Ishikawa (cell line): ENCODE data around the gene ARRDC5.

Source experiments
- CEBPB ChIP-seq: IDR thresholded peaks from 2 replicates; pipeline ENCODE4 v1.6.1; 2012
- EGR1 ChIP-seq: IDR thresholded peaks from 2 replicates; pipeline ENCODE4 v1.6.1; 2012
- EP300 ChIP-seq: IDR thresholded peaks from 2 replicates; pipeline ENCODE4 v1.6.1; 2012; ENCODE audit warnings: borderline replicate concordance
- FOXM1 ChIP-seq: IDR thresholded peaks from 2 replicates; pipeline ENCODE4 v1.6.1; 2012; ENCODE audit warnings: low read depth, borderline replicate concordance
- RAD21 ChIP-seq: IDR thresholded peaks from 2 replicates; pipeline ENCODE4 v1.6.1; 2012; ENCODE audit warnings: low read depth
- TAF1 ChIP-seq: IDR thresholded peaks from 2 replicates; pipeline ENCODE4 v1.6.1; 2012; ENCODE audit warnings: low read depth, mild to moderate bottlenecking
- TEAD4 ChIP-seq: IDR thresholded peaks from 2 replicates; pipeline ENCODE4 v1.6.1; 2012
- YY1 ChIP-seq: IDR thresholded peaks from 2 replicates; pipeline ENCODE4 v1.6.1; 2012; ENCODE audit warnings: low read depth
- ZBTB7A ChIP-seq: IDR thresholded peaks from 2 replicates; pipeline ENCODE4 v1.6.1; 2012; ENCODE audit warnings: low read depth
- TF ChIP-seq, protein P1 (sequence below): IDR thresholded peaks from 2 replicates; pipeline ENCODE4 v1.6.1; 2012
- TF ChIP-seq, protein P2 (sequence below): IDR thresholded peaks from 2 replicates; pipeline ENCODE4 v1.6.1; 2012; ENCODE audit warnings: low read depth, mild to moderate bottlenecking

DNA sequence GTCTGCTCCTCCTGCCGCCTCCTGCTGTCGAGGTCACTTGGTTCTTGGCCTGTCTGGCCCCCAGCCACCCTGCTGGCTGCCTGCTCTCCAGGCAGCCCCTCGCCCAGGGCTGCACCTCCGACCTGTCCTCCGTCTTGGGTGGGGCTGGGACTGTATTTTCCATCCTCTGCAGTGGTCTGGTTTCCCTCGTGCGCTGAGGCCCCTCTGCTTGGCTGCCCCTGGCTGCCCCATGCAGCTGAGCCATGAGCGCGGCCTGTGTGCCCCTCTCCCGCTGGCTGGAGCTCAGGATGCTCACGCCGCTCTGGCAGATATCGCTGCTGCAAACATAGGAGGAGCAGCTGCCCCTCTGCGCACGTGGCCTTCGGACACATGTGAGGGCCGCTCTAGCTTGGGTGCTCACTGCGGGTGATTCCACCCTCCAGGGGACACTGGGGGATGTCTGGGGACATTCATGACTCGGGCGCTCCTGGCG lies 20.6 kb upstream of the ARRDC5 start:
- TF ChIP-seq RAD21 (no peak), EP300 (no peak), FOXM1 (no peak), CEBPB (no peak), ZBTB7A (no peak), TAF1 (no peak), YY1 (no peak), EGR1 (no peak), TEAD4 (no peak)
- TF ChIP-seq, protein P1, sequence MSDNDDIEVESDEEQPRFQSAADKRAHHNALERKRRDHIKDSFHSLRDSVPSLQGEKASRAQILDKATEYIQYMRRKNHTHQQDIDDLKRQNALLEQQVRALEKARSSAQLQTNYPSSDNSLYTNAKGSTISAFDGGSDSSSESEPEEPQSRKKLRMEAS, result no peak
- TF ChIP-seq, protein P2, sequence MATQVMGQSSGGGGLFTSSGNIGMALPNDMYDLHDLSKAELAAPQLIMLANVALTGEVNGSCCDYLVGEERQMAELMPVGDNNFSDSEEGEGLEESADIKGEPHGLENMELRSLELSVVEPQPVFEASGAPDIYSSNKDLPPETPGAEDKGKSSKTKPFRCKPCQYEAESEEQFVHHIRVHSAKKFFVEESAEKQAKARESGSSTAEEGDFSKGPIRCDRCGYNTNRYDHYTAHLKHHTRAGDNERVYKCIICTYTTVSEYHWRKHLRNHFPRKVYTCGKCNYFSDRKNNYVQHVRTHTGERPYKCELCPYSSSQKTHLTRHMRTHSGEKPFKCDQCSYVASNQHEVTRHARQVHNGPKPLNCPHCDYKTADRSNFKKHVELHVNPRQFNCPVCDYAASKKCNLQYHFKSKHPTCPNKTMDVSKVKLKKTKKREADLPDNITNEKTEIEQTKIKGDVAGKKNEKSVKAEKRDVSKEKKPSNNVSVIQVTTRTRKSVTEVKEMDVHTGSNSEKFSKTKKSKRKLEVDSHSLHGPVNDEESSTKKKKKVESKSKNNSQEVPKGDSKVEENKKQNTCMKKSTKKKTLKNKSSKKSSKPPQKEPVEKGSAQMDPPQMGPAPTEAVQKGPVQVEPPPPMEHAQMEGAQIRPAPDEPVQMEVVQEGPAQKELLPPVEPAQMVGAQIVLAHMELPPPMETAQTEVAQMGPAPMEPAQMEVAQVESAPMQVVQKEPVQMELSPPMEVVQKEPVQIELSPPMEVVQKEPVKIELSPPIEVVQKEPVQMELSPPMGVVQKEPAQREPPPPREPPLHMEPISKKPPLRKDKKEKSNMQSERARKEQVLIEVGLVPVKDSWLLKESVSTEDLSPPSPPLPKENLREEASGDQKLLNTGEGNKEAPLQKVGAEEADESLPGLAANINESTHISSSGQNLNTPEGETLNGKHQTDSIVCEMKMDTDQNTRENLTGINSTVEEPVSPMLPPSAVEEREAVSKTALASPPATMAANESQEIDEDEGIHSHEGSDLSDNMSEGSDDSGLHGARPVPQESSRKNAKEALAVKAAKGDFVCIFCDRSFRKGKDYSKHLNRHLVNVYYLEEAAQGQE, result no peak
